ENCODE results near the gene FUT7. TPM values are rescaled to one million over a fixed set of nuclear protein-coding genes. Genes with fewer than 3 reads are reported as not detected.

FUT7 gene
- total and polyA plus RNA-seq, 2 donors, result 0.18 TPM; not detected in 1

GRCh38 chr9:137048655-137049543 is 17.0 kb upstream of the FUT7 start:
- Histone ChIP-seq H3K4me3 (ENCODE audit: low read depth, low read length) (no peak overlapping the region), H3K36me3 (ENCODE audit: insufficient read depth) (no peaks in the 10 kb centered on the region), H3K4me1 (ENCODE audit: insufficient read depth) (no peaks in the 10 kb centered on the region), H3K27ac (ENCODE audit: low read depth) (no peak overlapping the region)
- 43% methylated on average over 72 of the region's 72 CpGs for WGBS
- DNase-seq (ENCODE audit: extremely low spot score), result no peak

GRCh38 chr9:137046088-137046787 is 14.3 kb upstream of the FUT7 start, which contains the start of gene NPDC1:
TSS of gene NPDC1 (minus strand) at chr9:137046177. CDS start at chr9:137045989, 188 bp downstream.
- Histone ChIP-seq H3K4me1 (ENCODE audit: insufficient read depth) (no peaks in the 10 kb centered on the region), H3K27ac (ENCODE audit: low read depth) (no peak within 1 kb of the TSS), H3K36me3 (ENCODE audit: insufficient read depth) (no peaks in the 10 kb centered on the region), H3K4me3 (ENCODE audit: low read depth, low read length) (peak within 1 kb of the TSS; percentile 64)
- WGBS, result under 1% methylated on average over 57 of the region's 57 CpGs
- no peak for DNase-seq (ENCODE audit: extremely low spot score)

GRCh38 chr9:137045294-137046087 is 13.6 kb upstream of the FUT7 start:
- Histone ChIP-seq H3K4me3 (ENCODE audit: low read depth, low read length) (peak overlapping the region; percentile 64), H3K36me3 (ENCODE audit: insufficient read depth) (no peaks in the 10 kb centered on the region), H3K27ac (ENCODE audit: low read depth) (no peak overlapping the region), H3K4me1 (ENCODE audit: insufficient read depth) (no peaks in the 10 kb centered on the region)
- 3% methylated on average over 96 of the region's 96 CpGs for WGBS
- DNase-seq (ENCODE audit: extremely low spot score), result no peak

GRCh38 chr9:137044502-137045177 is 12.8 kb upstream of the FUT7 start:
- H3K4me3 ChIP-seq (ENCODE audit: low read depth, low read length), result peak overlapping the region; percentile 64
- no peaks in the 10 kb centered on the region for H3K4me1 ChIP-seq (ENCODE audit: insufficient read depth)
- WGBS, result 55% methylated on average over 18 of the region's 18 CpGs
- H3K27ac ChIP-seq (ENCODE audit: low read depth), result no peak overlapping the region
- no peaks in the 10 kb centered on the region for H3K36me3 ChIP-seq (ENCODE audit: insufficient read depth)
- no peak for DNase-seq (ENCODE audit: extremely low spot score)

- 79% methylated on average over 12 of the region's 12 CpGs for WGBS
- Histone ChIP-seq H3K4me1 (ENCODE audit: insufficient read depth) (no peaks in the 10 kb centered on the region), H3K4me3 (ENCODE audit: low read depth, low read length) (no peak overlapping the region), H3K36me3 (ENCODE audit: insufficient read depth) (no peaks in the 10 kb centered on the region), H3K27ac (ENCODE audit: low read depth) (no peak overlapping the region)
- DNase-seq (ENCODE audit: extremely low spot score), result no peak
These were observed 12.1 kb upstream of the FUT7 start for GRCh38 chr9:137044037-137044436.

GRCh38 chr9:137042751-137043727 is 11.2 kb upstream of the FUT7 start:
- Histone ChIP-seq H3K27ac (ENCODE audit: low read depth) (no peak overlapping the region), H3K36me3 (ENCODE audit: insufficient read depth) (no peaks in the 10 kb centered on the region), H3K4me1 (ENCODE audit: insufficient read depth) (no peaks in the 10 kb centered on the region), H3K4me3 (ENCODE audit: low read depth, low read length) (no peak overlapping the region)
- WGBS, result 80% methylated on average over 36 of the region's 36 CpGs
- DNase-seq (ENCODE audit: extremely low spot score), result no peak

GRCh38 chr9:137041124-137041523 is 9.2 kb upstream of the FUT7 start:
- no peaks in the 10 kb centered on the region for H3K4me1 ChIP-seq (ENCODE audit: insufficient read depth)
- no peak for DNase-seq (ENCODE audit: extremely low spot score)
- WGBS, result 65% methylated on average over 16 of the region's 16 CpGs
- H3K4me3 ChIP-seq (ENCODE audit: low read depth, low read length), result no peak overlapping the region
- H3K36me3 ChIP-seq (ENCODE audit: insufficient read depth), result no peaks in the 10 kb centered on the region
- H3K27ac ChIP-seq (ENCODE audit: low read depth), result no peak overlapping the region

GRCh38 chr9:137040568-137040967 is 8.7 kb upstream of the FUT7 start:
- Histone ChIP-seq H3K36me3 (ENCODE audit: insufficient read depth) (no peaks in the 10 kb centered on the region), H3K27ac (ENCODE audit: low read depth) (no peak overlapping the region), H3K4me3 (ENCODE audit: low read depth, low read length) (no peak overlapping the region)

GRCh38 chr9:137039611-137040366 is 7.9 kb upstream of the FUT7 start:
- H3K4me3 ChIP-seq (ENCODE audit: low read depth, low read length), result no peak overlapping the region
- H3K4me1 ChIP-seq (ENCODE audit: insufficient read depth), result no peaks in the 10 kb centered on the region
- no peaks in the 10 kb centered on the region for H3K36me3 ChIP-seq (ENCODE audit: insufficient read depth)
- DNase-seq (ENCODE audit: extremely low spot score), result no peak
- WGBS, result 93% methylated on average over 32 of the region's 32 CpGs
- no peak overlapping the region for H3K27ac ChIP-seq (ENCODE audit: low read depth)

More at GRCh38 chr9:137040568-137040967, 8.7 kb upstream of the FUT7 start:
- 84% methylated on average over 23 of the region's 23 CpGs for WGBS
- no peak for DNase-seq (ENCODE audit: extremely low spot score)
- no peaks in the 10 kb centered on the region for H3K4me1 ChIP-seq (ENCODE audit: insufficient read depth)

- WGBS, result 87% methylated on average over 9 of the region's 9 CpGs
- H3K4me1 ChIP-seq (ENCODE audit: insufficient read depth), result no peaks in the 10 kb centered on the region
These were observed 7.0 kb upstream of the FUT7 start for GRCh38 chr9:137038916-137039315.

GRCh38 chr9:137037483-137037882 is 5.6 kb upstream of the FUT7 start:
- Histone ChIP-seq H3K4me3 (ENCODE audit: low read depth, low read length) (no peak overlapping the region), H3K27ac (ENCODE audit: low read depth) (no peak overlapping the region), H3K36me3 (ENCODE audit: insufficient read depth) (no peaks in the 10 kb centered on the region), H3K4me1 (ENCODE audit: insufficient read depth) (no peaks in the 10 kb centered on the region)
- DNase-seq (ENCODE audit: extremely low spot score), result no peak
- WGBS, result 88% methylated on average over 10 of the region's 10 CpGs

More at GRCh38 chr9:137038916-137039315, 7.0 kb upstream of the FUT7 start:
- Histone ChIP-seq H3K36me3 (ENCODE audit: insufficient read depth) (no peaks in the 10 kb centered on the region), H3K4me3 (ENCODE audit: low read depth, low read length) (no peak overlapping the region), H3K27ac (ENCODE audit: low read depth) (no peak overlapping the region)
- no peak for DNase-seq (ENCODE audit: extremely low spot score)

Measured in urinary bladder (tissue), 4 donors.